ENCODE data around the gene SLC6A4.
"Not testable (repeated sequence)": the region's sequence is repeated elsewhere in the genome, so short reads cannot be mapped to it uniquely, and the experiment has no call there.

Gene SLC6A4

DNA sequence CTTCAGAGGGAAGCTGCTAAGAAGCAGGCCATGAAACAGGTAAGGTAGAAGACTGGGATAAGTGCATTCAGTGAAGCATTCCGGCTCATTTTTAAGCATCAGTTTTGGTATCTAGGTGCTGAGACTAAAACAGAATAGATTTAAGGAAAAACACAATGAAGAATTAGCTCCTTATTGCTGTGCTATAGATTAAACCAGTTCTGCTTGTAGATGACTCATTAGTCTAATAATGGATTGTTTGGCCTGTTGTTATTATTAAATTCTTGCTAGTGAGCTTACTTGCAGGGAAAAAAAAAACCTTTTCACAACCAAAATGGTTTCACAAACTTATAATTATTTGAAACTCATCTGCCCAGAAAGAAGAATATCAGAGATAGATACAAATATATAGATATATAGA, 62.9 kb downstream of the SLC6A4 start:
- no peak for DNase-seq (ENCODE audit: low read depth in 2 of 2)

DNA sequence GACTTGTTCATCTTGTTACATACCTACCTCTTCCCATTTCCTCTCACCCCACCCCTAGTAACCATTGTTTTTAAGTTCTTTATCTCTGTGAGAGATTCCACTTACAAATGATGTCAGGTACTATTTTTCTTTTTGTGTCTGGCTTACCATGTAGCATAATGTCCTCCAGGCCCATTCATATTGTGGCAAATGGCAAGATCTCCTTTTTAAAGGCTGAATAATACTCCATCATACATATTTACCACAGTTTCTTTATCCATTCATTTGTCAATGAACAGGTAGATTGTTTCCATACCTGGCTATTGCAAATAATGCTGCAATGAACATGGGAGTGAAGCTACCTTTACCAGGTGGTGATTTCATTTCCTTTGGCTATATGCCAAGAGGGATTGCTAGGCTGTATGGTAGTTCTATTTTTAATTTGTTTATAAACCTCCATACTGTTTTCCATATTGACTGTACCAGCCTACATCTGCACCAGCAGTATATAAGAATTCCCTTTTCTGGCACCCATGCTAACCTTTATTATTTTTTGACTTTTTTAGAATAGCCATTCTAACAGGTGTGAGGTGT, 65.0 kb downstream of the SLC6A4 start:
- DNase-seq (ENCODE audit: low read depth in 2 of 2), result no peak

DNA sequence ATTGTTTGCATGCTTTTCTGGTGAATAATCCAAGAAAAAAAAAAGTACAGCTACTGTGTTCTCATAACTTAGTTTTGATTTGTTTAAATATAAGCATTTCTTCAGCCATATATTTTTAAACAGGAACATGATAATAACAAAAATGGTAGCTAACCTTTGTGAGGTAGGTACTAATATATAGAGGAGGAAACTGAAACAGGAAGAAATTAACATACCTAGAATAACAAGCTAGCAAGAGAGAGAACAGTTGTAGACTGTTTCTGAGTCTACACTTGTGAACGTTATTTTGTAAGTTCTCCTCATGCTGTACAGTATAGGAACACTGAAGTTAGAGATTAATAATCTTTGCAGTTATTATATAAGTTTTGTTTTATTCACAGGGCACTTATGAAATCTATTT, 69.5 kb downstream of the SLC6A4 start:
- DNase-seq (ENCODE audit: low read depth in 2 of 2), result no peak

DNA sequence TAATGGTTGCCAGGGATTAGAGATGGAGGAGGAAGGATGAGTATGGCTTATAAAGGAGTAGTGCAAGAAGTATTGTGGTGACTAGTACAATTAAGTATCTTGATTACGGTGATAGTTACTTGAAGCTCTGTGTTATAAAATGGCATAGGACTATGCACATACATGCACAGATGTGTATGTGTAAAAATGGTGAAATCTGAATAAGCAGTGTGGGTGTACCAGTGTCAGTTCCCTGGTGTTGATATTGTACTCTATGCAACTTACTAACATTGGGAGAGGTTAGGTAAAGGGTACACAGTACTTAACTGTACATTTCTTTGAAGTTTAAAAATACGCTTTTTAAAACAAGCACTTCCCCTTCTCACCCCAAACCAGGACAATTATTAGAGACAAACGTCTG, 70.3 kb downstream of the SLC6A4 start:
- DNase-seq (ENCODE audit: low read depth in 2 of 2), result no peak

DNA sequence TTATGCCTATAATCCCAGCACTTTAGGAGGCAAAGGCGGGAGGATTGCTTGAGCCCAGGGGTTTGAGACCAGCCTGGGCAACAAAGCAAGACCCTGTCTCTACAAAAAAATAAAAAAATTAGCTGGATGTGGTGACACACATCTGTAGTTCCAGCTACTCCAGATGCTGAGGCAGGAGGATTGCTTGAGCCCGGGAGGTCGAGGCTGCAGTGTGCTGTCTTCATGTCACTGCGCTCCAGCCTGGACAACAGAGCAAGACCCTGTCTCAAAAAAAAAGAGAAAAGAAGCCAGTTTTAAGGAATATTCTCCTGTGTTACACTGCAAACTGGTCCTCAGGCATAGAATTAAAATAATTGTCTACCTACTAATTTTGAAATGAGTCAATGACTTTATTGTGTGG, 71.0 kb downstream of the SLC6A4 start:
- DNase-seq (ENCODE audit: low read depth in 2 of 2), result no peak

DNA sequence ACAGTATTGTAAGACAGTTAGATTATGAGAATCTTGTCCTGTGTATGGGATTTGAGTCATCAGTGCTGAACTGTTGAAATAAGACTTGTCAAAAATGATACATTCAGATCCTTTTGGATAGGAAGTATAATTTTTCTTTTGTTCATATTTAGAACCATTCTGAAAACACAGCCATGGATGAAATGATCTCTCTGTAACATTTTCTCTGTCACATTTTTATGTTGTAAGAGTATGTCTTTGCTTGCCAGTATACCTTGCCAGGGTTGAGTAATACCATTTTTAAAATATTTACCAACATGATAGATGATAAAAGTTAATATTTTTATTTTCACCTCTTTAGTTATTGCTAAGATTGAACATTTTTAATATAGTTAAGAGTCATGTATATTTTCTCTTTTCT, 73.9 kb downstream of the SLC6A4 start:
- DNase-seq (ENCODE audit: low read depth in 2 of 2), result no peak

DNA sequence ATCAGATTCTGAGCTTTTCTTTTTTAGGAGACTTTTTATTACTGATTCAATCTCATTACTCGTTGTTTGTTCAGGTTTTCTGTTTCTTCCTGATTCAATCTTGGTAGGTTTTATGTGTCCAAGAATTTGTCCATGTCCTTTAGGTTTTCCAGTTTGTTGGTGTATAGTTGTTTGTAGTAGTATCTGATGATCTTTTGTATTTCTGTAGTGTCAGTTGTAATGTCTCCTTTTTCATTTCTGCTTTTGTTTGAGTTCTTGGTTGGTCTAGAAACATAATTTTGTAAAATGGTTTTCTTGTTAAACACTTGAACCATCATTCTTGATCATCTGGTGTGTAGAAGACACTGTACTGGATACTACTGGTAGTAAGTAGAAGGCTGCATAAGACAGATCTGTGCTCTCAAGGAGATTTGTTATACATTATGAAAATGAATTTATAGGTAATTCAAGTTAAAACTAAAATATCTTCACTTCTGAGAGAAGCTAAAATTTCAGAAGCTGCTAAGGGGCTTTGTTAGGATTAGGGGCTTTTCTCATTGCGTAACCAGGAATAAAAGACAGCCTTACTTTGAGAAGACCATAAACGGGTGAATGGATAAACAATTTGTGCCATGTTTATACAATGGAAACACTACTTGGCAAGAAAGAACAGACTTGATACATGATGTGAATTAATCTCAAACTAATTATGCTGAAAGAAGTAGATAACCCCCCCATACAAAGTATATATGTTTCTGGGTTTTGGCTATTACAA, 74.9 kb downstream of the SLC6A4 start:
- no peak for DNase-seq (ENCODE audit: low read depth in 2 of 2)

DNA sequence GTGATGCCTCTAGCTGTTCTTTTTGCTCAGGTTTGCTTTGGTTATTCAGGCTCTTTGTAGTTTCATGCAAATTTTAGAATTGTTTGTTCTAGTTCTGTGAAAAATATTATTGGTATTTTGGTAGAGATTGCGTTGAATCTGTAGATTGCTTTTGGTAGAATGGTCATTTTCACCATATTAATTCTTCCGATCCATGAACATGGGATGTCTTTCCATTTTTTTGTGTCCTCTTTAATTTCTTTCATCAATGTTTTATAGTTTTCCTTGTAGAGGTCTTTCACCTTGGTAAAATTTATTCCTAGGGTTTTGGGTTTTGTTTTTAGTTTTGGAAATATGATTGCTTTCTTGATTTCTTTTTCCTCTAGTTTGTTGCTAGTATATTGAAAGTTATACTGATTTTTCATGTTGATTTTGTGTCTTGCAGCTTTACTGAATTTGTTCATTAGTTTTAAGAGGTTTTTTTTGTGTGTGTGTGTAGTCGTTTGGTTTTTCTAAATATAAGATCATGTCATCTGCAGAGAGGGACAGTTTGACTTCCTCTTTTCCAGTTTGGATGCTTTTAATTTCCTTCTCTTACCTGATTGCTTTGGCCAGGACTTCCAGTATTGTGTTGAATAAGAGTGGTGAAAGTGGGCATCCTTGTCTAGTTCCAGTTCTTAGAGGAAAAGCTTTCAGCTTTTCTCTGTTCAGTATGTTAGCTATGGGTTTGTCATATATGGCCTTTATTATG, 76.4 kb downstream of the SLC6A4 start:
- no peak for DNase-seq (ENCODE audit: low read depth in 2 of 2)

DNA sequence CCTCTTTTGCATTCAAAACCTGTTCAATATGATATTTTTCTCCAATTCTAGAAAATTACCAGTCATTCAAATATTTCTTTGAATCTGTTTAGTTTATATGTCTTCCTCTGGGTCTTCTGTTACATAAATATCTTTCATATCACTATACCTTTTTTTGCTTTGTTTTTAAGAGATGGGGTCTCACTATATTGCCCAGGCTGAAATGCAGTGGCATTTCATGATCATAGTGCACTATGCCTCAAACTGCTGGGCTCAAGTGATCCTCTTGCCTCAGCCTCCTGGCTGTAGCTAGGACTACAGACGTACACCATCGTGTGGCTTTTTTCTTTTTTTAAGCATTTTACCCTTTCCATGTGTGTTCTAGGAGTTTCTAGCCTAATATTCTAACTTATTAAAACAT, 80.1 kb downstream of the SLC6A4 start:
- no peak for DNase-seq (ENCODE audit: low read depth in 2 of 2)

DNA sequence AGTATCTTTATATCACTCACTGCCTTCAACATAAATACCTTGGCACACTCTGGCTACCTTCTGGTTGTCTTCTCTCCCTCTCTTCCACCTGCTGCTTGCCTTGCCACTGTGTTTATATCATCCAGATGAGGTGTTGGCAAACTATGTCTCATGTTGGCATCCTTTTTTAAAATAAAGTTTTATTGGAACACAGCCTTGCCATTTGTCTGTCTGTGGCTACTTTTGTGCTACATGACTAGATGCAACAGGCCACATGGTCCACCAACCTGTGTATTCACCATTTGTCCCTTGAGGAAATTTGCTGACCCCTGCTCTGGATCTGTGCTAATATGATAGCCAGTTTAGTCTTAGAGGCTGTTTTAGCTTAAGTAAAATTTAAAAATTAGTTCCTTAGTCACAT, 82.0 kb downstream of the SLC6A4 start:
- DNase-seq (ENCODE audit: low read depth in 2 of 2), result no peak

DNA sequence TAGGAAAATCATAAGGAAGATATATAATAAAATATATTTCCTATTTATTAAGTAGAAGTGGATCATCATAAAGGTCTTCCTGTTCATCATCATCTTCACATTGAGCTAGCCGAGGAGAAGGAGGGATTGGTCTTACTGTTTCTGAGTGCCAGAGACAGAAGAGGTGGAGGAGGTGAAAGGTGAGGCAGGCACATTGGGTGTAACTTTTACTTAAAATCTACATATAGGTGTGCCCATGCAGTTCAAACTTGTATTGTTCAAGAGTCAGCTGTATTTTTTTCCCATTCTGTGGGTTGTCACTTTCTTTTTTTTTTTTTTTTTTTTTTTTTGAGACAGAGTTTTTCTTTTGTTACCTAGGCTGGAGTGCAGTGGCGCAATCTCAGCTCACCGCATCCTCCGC, 84.0 kb downstream of the SLC6A4 start:
- no peak for DNase-seq (ENCODE audit: low read depth in 2 of 2)

DNA sequence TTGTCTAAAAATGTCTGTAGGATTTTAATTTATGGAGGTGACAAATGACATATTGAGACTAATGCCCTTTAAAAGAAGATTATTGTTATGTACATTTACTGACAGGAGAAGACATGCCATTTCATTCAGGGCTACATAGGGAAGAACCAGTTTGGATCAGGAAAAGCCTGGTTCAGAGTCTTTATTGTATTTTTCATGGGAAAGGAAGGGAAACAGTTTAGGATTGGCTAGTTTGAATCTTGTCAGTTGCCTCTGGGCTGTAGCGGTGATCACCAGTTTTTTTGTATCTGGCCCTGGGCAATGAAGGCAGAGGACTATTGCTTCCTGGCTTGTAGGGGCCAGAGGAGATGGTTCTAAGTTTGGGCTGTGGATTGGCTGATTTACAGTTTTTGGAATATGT, 87.1 kb downstream of the SLC6A4 start:
- DNase-seq (ENCODE audit: low read depth in 2 of 2), result no peak

DNA sequence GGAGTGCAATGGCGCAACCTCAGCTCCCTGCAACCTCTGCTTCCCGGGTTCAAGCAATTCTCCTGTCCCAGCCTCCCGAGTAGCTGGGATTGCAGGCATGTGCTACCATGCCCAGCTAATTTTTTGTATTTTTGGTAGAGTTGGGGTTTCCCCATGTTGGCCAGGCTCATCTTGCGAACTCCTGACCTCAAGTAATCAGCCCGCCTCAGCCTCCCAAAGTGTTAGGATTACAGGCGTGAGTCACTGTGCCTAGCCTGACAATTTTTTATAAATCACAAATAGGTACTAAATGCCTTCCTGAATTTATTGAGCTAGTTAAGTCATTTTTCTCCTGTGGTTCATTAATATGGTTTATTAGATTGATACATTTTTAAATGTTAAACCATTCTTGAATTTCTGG, 87.6 kb downstream of the SLC6A4 start:
- DNase-seq (ENCODE audit: low read depth in 2 of 2), result not testable (repeated sequence)
